Calu3 (cell line): ENCODE data around the gene EFR3B. TPM values are rescaled to one million over a fixed set of nuclear protein-coding genes. Genes with fewer than 3 reads are reported as not detected.

Experiments used
- BruUV-seq: library from RNA; stranded (reverse); fragments of 400-500 nt; replicated peaks from 2 replicates; lab custom pipeline; 2021; lab: Mats Ljungman, UMichigan
- CTCF ChIA-PET: fragments of 300-600 bp; sonication (Branson Sonifier 250); formaldehyde crosslinking; loops from one replicate; lab custom pipeline; 2022; ENCODE audit warnings: antibody characterized with exemption; lab: Charles Lee
- DNase-seq: peaks from one replicate; pipeline ENCODE4 v3.0.0; 2022
- H3K27ac Mint-ChIP-seq: one replicate; pipeline ENCODE4 v1.8.0; 2022; ENCODE audit warnings: mixed read lengths; ENCODE audit not compliant: unreplicated experiment
- H3K27me3 Mint-ChIP-seq: one replicate; pipeline ENCODE4 v1.8.0; 2022; ENCODE audit warnings: mixed read lengths; ENCODE audit not compliant: unreplicated experiment
- H3K36me3 Mint-ChIP-seq: one replicate; pipeline ENCODE4 v1.8.0; 2022; ENCODE audit warnings: mild to moderate bottlenecking, moderate library complexity, mixed read lengths; ENCODE audit not compliant: insufficient read depth, unreplicated experiment
- H3K4me1 Mint-ChIP-seq: one replicate; pipeline ENCODE4 v1.8.0; 2022; ENCODE audit warnings: mild to moderate bottlenecking, low read depth, mixed read lengths; ENCODE audit not compliant: unreplicated experiment
- H3K4me3 Mint-ChIP-seq: one replicate; pipeline ENCODE4 v1.8.0; 2022; ENCODE audit warnings: mild to moderate bottlenecking, low read depth, moderate library complexity, mixed read lengths; ENCODE audit not compliant: unreplicated experiment
- H3K9me3 Mint-ChIP-seq: one replicate; pipeline ENCODE4 v1.8.0; 2022; ENCODE audit warnings: low read depth, mixed read lengths; ENCODE audit not compliant: unreplicated experiment
- intact Hi-C: fragments of 100-400 bp; cut with micrococcal nuclease; formaldehyde crosslinking; loops from one replicate; pipeline ENCODE4 v1.10.0; 2022; ENCODE audit not compliant: unreplicated experiment
- total RNA-seq: library from RNA; stranded (reverse); gene quantifications from 2 replicates; pipeline ENCODE4 v1.2.3, GENCODE V29; 2022
- TF ChIP-seq, protein P1 (sequence below): fragments of 200-600 bp; IDR thresholded peaks from one replicate; pipeline ENCODE4 v1.8.0; 2022; ENCODE audit warnings: antibody characterized with exemption; ENCODE audit not compliant: unreplicated experiment

Gene EFR3B
- total RNA-seq, 1 experiment from 2014 or later = 0.17 TPM

DNA sequence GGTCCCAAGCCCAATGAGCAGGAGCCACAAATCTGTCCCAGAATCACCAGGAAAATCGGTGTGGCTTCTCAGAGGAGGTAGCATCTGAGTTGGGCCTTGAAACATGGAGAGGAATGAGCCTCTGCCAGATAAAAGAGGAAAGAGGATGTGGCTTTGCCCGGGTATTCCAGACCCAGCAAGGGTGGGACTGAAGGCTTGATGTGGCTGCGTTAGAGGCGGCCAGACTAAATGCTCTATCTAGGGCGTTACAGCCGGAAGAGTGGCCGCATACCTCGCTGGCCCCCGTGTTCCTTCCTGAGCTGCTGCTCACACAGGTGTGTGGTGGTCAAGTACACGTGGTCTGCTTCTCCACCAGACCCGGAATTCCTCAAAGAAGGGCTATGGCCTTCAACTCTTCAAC lies 160.4 kb downstream of the EFR3B start:
- Mint-ChIP-seq H3K9me3 (no peaks in the 10 kb centered on the region), H3K4me1 (peaks cover 22% of the 10 kb centered on the region), H3K36me3 (no peaks in the 10 kb centered on the region), H3K27me3 (no peaks in the 10 kb centered on the region), H3K4me3 (no peak overlapping the region), H3K27ac (no peak overlapping the region)
- BruUV-seq = no TSS peak
- TF ChIP-seq, protein P1, sequence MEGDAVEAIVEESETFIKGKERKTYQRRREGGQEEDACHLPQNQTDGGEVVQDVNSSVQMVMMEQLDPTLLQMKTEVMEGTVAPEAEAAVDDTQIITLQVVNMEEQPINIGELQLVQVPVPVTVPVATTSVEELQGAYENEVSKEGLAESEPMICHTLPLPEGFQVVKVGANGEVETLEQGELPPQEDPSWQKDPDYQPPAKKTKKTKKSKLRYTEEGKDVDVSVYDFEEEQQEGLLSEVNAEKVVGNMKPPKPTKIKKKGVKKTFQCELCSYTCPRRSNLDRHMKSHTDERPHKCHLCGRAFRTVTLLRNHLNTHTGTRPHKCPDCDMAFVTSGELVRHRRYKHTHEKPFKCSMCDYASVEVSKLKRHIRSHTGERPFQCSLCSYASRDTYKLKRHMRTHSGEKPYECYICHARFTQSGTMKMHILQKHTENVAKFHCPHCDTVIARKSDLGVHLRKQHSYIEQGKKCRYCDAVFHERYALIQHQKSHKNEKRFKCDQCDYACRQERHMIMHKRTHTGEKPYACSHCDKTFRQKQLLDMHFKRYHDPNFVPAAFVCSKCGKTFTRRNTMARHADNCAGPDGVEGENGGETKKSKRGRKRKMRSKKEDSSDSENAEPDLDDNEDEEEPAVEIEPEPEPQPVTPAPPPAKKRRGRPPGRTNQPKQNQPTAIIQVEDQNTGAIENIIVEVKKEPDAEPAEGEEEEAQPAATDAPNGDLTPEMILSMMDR = no peak
- intact Hi-C loops = no loop called here
- CTCF ChIA-PET = no interaction called here
- no peak for DNase-seq

DNA sequence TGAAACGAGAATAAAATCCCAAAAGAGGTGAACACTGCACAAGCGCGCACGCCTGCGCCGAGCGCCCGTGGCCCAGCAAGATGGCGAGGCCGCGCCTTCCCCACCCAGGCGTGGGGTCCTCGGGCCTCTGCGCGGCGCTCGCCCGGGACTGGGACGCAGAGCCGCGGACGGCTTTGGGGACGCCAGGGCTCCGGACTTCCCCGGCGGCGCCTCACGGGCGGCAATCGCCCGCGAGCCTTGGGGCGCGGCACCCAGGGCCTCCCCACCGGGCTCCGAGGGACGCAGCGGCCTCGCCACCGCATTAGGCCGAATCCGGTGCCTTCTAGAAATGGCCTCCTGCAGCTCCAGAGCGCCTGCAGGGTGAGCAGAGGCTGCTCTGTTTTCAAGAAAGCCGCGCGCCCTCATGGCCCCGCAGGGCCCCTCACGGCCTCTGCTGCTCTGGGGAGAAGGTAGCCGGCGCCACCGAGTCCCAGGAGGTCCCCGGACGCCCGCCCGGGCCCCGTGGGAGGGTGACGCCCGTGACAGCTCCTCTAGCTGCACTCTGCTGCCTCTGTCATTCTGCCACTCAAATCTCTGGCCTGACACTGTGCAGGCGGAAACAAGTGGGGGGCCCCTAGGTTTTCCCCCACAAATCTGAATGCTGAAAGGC lies 162.4 kb downstream of the EFR3B start:
- intact Hi-C loops = no loop called here
- CTCF ChIA-PET = no interaction called here
- no peaks in the 10 kb centered on the region for H3K9me3 Mint-ChIP-seq

DNA sequence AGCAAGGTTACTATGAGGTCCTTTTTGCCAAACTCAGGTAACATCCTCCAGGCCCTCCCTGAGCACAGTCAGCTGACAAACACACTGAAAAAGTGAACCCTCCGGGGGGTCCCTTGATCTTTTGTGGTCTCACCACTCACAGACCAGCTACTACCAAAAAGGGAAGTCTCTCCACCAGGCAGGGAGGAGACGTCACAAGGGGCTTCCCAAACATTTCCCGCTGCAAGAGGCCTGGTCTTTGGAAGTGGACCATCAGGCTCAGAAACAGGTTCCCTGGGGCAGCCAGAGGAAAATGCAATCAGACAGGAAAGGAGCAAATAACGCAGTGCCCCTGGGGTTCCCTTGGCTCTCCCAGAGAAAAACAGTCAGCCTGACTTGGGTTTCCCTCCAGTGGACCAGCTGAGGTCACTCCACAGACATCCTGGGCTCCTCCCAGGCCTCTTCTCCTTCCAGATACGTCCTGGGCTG lies 165.2 kb downstream of the EFR3B start:
- Mint-ChIP-seq H3K36me3 (no peaks in the 10 kb centered on the region), H3K27ac (no peak overlapping the region), H3K9me3 (no peaks in the 10 kb centered on the region), H3K27me3 (no peaks in the 10 kb centered on the region), H3K4me1 (no peaks in the 10 kb centered on the region), H3K4me3 (no peak overlapping the region)
- TF ChIP-seq, protein P1 = no peak
- no TSS peak for BruUV-seq
- no peak for DNase-seq
- CTCF ChIA-PET = no interaction called here
- intact Hi-C loops = no loop called here

More for the DNA sequence above, 162.4 kb downstream of the EFR3B start:
- TF ChIP-seq, protein P1 = no peak
- H3K4me3 Mint-ChIP-seq = no peak overlapping the region
- no TSS peak for BruUV-seq
- DNase-seq = no peak
- H3K4me1 Mint-ChIP-seq = peaks cover 2% of the 10 kb centered on the region
- no peak overlapping the region for H3K27ac Mint-ChIP-seq
- H3K27me3 Mint-ChIP-seq = no peaks in the 10 kb centered on the region
- no peaks in the 10 kb centered on the region for H3K36me3 Mint-ChIP-seq

Other genes with a start within 250 kb of the EFR3B start
- gene PTRHD1, start 248.7 kb upstream of the EFR3B start, total RNA-seq = 22.3 and 23.8 TPM in 2 replicates
- 38.9 and 43.1 TPM in 2 replicates for gene CENPO, start 248.7 kb upstream of the EFR3B start, total RNA-seq
- 57.6 and 63.7 TPM in 2 replicates for gene ADCY3, start 121.8 kb upstream of the EFR3B start, total RNA-seq
- 4.6 and 4.9 TPM in 2 replicates for gene DNAJC27, start 70.1 kb upstream of the EFR3B start, total RNA-seq
- gene POMC, start 126.5 kb downstream of the EFR3B start, total RNA-seq = not detected in 2 replicates